ENCODE measurements around the gene LY6G6F.

The LY6G6F gene

GRCh38 chr6:31742894-31743293 lies 36.2 kb downstream of the LY6G6F start:
- no peak for DNase-seq

DNA sequence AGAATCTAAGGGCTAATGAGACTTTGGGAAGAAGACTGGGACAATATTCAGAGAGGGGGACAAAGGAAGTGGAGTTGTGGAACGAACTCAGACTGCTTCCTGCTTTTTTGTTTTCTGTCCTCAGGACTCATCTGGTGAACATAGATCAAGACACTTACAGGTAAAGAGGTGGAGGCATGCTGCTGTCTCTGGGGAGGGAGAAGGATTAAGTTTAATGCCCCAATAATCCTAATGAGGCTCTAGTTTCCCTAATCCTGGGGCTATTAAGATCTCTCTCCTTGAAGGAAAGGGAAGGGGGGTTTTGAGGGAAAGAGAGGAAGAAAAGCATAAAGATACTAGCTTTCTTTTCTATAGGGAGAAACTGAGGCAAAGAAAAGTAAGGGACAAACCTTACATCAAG lies 37.8 kb downstream of the LY6G6F start:
- no peak for DNase-seq

GRCh38 chr6:31749301-31750036 lies 42.8 kb downstream of the LY6G6F start:
- peak; percentile 7 for DNase-seq

DNA sequence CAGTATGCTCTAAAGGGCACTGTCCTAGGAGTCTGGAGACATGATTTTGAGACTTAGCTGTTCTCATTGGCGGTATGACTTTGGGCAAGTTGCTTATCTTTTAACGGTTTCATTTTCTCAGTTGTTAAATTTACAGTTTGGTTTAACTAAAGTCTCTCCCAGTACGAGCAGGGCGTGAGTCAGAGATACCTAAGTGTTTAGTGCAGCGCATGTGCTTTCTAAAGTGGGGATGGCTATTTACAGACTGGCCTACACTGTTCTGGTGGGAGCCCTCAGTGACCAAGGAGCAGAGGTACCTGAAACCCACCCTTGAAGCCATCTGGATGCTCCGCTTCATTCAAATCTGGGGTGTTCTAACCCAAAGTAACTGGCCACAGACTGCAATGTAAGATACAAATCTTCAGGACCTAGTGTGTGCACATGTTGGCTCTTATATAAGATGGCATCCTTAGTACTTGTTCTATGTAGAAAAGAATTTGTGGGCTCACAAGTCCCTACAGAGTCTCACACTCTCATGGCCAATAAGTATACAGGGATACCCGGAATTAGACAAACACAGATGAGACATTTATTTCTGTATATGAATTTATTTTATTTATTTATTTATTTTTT lies 43.9 kb downstream of the LY6G6F start:
- no peak for DNase-seq

- no peak for DNase-seq
Measured at GRCh38 chr6:31752739-31753319, 46.2 kb downstream of the LY6G6F start.

DNA sequence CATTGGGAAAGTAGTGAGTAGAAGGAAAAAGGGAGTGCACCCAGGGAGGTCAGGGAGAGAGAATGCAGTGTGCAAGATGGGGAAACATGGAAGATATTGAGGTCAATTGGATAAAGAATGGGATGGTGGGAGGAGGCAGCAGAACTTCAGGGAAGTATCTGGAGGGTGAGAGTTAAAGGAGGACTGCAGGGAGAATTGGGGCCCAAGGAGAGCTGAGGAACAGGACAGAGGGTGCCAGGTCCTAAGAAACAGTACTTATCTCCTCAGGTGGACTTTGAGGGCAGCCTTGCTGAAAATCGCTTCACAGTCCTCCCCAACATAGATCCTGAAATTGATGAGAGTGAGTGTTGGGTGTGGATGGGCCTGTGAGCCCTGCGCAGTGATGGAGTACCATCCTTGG lies 51.6 kb downstream of the LY6G6F start:
- no peak for DNase-seq
